ENCODE data around the gene COQ4.
A peak's percentile ranks its signal among the peaks of the same experiment; 100 is the strongest.

Gene COQ4

GRCh38 chr9:128304971-128305288, 17.7 kb upstream of the COQ4 start:
- DNase-seq (ENCODE audit: low read depth), result no peak
- H3K4me3 ChIP-seq (ENCODE audit: low read depth, low read length), result no peak overlapping the region
- TF ChIP-seq CTCF (conservative IDR thresholded peaks at IDR 0.05; ENCODE audit: low read depth, low read length), result no peak

- no peak for TF ChIP-seq CTCF (conservative IDR thresholded peaks at IDR 0.05; ENCODE audit: low read depth, low read length)
Measured at GRCh38 chr9:128309551-128309950, 13.1 kb upstream of the COQ4 start.

GRCh38 chr9:128310461-128310860, 12.2 kb upstream of the COQ4 start:
- H3K4me3 ChIP-seq (ENCODE audit: low read depth, low read length), result no peak overlapping the region
- DNase-seq (ENCODE audit: low read depth), result no peak
- no peak for TF ChIP-seq CTCF (conservative IDR thresholded peaks at IDR 0.05; ENCODE audit: low read depth, low read length)

More at GRCh38 chr9:128309551-128309950, 13.1 kb upstream of the COQ4 start:
- no peak for DNase-seq (ENCODE audit: low read depth)
- H3K4me3 ChIP-seq (ENCODE audit: low read depth, low read length), result no peak overlapping the region

- no peak for TF ChIP-seq CTCF (conservative IDR thresholded peaks at IDR 0.05; ENCODE audit: low read depth, low read length)
- no peak overlapping the region for H3K4me3 ChIP-seq (ENCODE audit: low read depth, low read length)
- DNase-seq (ENCODE audit: low read depth), result no peak
Measured at GRCh38 chr9:128314697-128315096, 7.9 kb upstream of the COQ4 start.

- DNase-seq (ENCODE audit: low read depth), result no peak
- no peak for TF ChIP-seq CTCF (conservative IDR thresholded peaks at IDR 0.05; ENCODE audit: low read depth, low read length)
- no peak overlapping the region for H3K4me3 ChIP-seq (ENCODE audit: low read depth, low read length)
Measured at GRCh38 chr9:128316421-128316820, 6.2 kb upstream of the COQ4 start.

GRCh38 chr9:128317629-128318028, 5.0 kb upstream of the COQ4 start:
- TF ChIP-seq CTCF (conservative IDR thresholded peaks at IDR 0.05; ENCODE audit: low read depth, low read length), result no peak

GRCh38 chr9:128321343-128321742, 1.3 kb upstream of the COQ4 start:
- TF ChIP-seq CTCF (conservative IDR thresholded peaks at IDR 0.05; ENCODE audit: low read depth, low read length), result no peak
- H3K4me3 ChIP-seq (ENCODE audit: low read depth, low read length), result peak overlapping the region; percentile 92
- DNase-seq (ENCODE audit: low read depth), result no peak

More at GRCh38 chr9:128317629-128318028, 5.0 kb upstream of the COQ4 start:
- no peak overlapping the region for H3K4me3 ChIP-seq (ENCODE audit: low read depth, low read length)
- DNase-seq (ENCODE audit: low read depth), result no peak

Data from choroid plexus epithelial cell (primary cell).